G401 (cell line): ENCODE results near the gene POU2F2. TPM values are rescaled to one million over a fixed set of nuclear protein-coding genes. Genes with fewer than 3 reads are reported as not detected.

Source experiments
- DNase-seq: peaks from one replicate; pipeline ENCODE4 v3.0.0-alpha.2; 2015; ENCODE audit warnings: low spot score
- in situ Hi-C: cut with HindIII; loops from 2 replicates; pipeline ENCODE4 v1.10.0; 2016; ENCODE audit warnings: low sequenced_read_pairs, mixed read lengths
- total RNA-seq: library from RNA; depleted of rRNA; stranded (reverse); fragments of >200 nt; shearing (Covaris generic); gene quantifications from 2 replicates; pipeline ENCODE4 v1.2.3, GENCODE V29; 2014

POU2F2 gene
- total RNA-seq, 1 experiment from 2014 or later = not detected

- DNase-seq = no peak
- in situ Hi-C loops = no loop called here
Observed at GRCh38 chr19:42130254-42130573, 2.0 kb downstream of the POU2F2 start.

GRCh38 chr19:42129399-42130253, 2.6 kb downstream of the POU2F2 start:
- in situ Hi-C loops = no loop called here
- DNase-seq = no peak

GRCh38 chr19:42126574-42126973, 5.7 kb downstream of the POU2F2 start:
- no peak for DNase-seq
- in situ Hi-C loops = no loop called here

GRCh38 chr19:42125536-42125935, 6.7 kb downstream of the POU2F2 start:
- no peak for DNase-seq
- in situ Hi-C loops = no loop called here

- DNase-seq = no peak
- in situ Hi-C loops = no loop called here
Observed at GRCh38 chr19:42124386-42124901, 7.8 kb downstream of the POU2F2 start.

- in situ Hi-C loops = no loop called here
- DNase-seq = no peak
Observed at GRCh38 chr19:42123765-42124164, 8.5 kb downstream of the POU2F2 start.

GRCh38 chr19:42122691-42123607, 9.3 kb downstream of the POU2F2 start:
- in situ Hi-C loops = no loop called here
- no peak for DNase-seq

GRCh38 chr19:42121656-42122069, 10.6 kb downstream of the POU2F2 start:
- no peak for DNase-seq
- in situ Hi-C loops = no loop called here

GRCh38 chr19:42121036-42121621, 11.1 kb downstream of the POU2F2 start:
- in situ Hi-C loops = no loop called here
- no peak for DNase-seq

- in situ Hi-C loops = no loop called here
Observed at GRCh38 chr19:42120276-42120980, 11.8 kb downstream of the POU2F2 start.

GRCh38 chr19:42117076-42117475, 15.2 kb downstream of the POU2F2 start:
- in situ Hi-C loops = no loop called here
- DNase-seq = no peak

More at GRCh38 chr19:42120276-42120980, 11.8 kb downstream of the POU2F2 start:
- no peak for DNase-seq

- in situ Hi-C loops = no loop called here
- DNase-seq = no peak
Observed at GRCh38 chr19:42116308-42117075, 15.8 kb downstream of the POU2F2 start.

- no peak for DNase-seq
- in situ Hi-C loops = no loop called here
Observed at GRCh38 chr19:42115705-42116104, 16.5 kb downstream of the POU2F2 start.

GRCh38 chr19:42115219-42115618, 17.0 kb downstream of the POU2F2 start:
- in situ Hi-C loops = no loop called here
- DNase-seq = no peak

- DNase-seq = no peak
- in situ Hi-C loops = no loop called here
Observed at GRCh38 chr19:42114412-42114811, 17.8 kb downstream of the POU2F2 start.

- peak; percentile 12 for DNase-seq
- in situ Hi-C loops = no loop called here
Observed at GRCh38 chr19:42113641-42114348, 18.5 kb downstream of the POU2F2 start.

GRCh38 chr19:42111811-42112210, 20.4 kb downstream of the POU2F2 start:
- no peak for DNase-seq
- in situ Hi-C loops = no loop called here

GRCh38 chr19:42111384-42111783, 20.9 kb downstream of the POU2F2 start:
- DNase-seq = no peak
- in situ Hi-C loops = no loop called here
